GM21360 (cell line): Measurements from ENCODE around the gene NRG3.
"Not testable (repeated sequence)": the region's sequence is repeated elsewhere in the genome, so short reads cannot be mapped to it uniquely, and the experiment has no call there.

Experiments used
- ATAC-seq: cut with Tn5 transposase; IDR thresholded peaks from one replicate; pipeline ENCODE4 v1.9.1; 2021; ENCODE audit warnings: mild to moderate bottlenecking, moderate library complexity; ENCODE audit not compliant: unreplicated experiment

The NRG3 gene

GRCh38 chr10:82942286-82943099 lies 1067.5 kb downstream of the NRG3 start:
- no peak for ATAC-seq

DNA sequence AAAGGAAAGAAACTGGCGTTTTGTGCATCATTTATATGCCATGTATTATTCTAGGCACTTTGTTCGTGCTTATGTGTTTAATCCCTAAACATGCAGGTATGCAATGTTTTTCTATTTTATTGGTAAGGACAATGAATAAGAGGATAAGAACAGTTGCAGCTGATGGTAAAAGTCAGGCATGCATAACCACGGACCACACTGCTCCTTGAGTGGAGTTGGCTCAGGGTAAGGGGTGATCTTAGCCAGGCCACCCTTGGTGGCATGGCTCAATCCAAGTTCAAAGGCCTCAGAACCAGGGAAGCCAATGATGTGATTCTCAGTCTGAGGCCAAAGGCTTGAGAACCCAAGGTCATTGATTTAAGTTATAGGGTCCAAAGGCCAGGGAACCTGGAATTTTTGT lies 1068.1 kb downstream of the NRG3 start:
- no peak for ATAC-seq

DNA sequence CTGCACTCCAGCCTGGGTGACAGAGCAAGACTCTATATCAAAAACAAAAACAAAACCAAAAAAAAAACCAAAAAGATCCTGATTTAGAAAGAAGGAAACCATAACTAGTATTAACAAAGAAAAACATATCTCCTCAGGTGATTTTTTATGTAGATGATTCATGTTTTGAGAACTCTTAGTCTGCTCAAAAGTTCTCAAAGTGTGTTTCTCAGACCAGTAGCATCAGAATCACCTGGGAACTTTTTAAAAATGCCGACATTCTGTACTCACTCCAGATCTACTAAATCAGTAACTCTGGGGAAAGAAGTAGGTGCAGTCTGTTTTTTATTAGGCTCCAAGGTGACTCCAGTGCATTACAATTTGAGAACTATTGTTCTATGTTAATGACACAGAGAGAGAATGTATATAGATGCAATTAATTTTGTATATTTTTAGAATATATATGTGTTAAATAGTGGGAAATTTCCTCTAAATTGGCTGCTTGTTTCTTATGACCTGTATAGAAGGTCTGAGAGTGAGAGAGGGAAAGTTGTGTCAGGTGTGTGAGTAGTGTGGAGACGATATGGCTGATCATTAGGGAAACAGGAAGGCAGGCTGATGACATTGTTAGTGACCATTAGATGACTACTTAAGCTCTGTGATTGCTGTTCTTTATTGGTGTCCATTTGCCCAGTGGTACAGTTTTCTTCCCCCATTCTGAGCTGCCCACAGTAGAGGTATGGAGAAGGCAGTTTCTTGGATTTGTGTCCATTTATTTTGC lies 1075.0 kb downstream of the NRG3 start:
- no peak for ATAC-seq

DNA sequence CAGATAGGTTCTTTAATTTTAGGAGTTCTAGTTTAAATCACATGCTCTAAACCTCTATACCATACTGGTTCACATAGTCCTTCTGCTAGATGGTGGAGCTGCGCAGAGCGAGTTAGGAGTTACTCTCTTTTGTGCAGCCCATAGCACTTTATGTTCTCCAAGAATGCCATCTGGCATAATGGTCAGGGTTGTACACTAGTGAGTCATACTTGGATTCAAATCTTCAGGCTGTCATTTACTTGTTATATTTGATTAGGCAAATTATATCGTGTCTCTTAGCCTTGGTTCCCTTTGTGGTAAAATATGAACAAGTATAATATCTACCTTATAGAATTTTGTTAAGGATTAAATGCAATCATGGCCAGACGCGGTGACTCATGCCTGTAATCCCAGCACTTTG lies 1078.3 kb downstream of the NRG3 start:
- no peak for ATAC-seq

DNA sequence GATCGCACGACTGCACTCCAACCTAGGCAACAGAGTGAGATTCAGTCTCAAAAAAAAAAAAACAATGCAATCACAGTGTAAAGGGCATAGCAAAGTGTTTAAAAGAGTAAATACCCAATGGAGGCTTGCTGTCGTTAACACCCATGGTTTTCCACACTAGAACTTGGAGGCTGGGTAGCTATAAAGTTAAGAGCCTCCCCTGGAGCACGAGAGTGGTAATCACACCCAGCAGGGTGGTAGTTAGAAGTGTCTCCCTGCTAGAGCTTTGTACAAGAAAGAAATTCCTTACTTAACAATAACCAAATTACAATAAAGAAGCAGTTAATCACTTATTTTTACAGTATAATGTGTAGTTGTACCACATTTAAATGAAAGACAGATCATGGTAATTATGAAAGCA lies 1078.9 kb downstream of the NRG3 start:
- ATAC-seq = no peak

DNA sequence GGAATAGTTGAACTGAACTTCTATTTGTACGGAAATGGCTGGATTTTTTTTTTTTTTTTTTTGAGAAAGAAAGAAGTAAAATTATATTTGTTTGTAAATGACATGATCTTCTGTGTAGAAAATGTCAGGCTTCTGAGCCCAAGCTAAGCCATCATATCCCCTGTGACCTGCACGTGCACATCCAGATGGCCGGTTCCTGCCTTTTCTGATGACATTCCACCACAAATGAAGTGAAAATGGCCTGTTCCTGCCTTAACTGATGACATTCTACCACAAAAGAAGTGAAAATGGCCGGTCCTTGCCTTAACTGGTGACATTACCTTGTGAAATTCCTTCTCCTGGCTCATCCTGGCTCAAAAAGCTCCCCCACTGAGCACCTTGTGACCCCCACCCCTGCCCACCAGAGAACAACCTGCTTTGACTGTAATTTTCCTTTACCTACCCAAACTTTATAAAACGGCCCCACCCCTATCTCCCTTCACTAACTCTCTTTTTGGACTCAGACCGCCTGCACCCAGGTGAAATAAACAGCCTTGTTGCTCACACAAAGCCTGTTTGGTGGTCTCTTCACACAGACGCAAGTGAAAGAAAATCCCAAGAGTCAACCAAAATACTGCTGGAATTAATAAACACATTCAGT lies 1085.5 kb downstream of the NRG3 start:
- ATAC-seq = not testable (repeated sequence)

- ATAC-seq = no peak
Observed at GRCh38 chr10:82961864-82962263, 1086.9 kb downstream of the NRG3 start.

- ATAC-seq = no peak
Observed at GRCh38 chr10:82966130-82966529, 1091.1 kb downstream of the NRG3 start.

DNA sequence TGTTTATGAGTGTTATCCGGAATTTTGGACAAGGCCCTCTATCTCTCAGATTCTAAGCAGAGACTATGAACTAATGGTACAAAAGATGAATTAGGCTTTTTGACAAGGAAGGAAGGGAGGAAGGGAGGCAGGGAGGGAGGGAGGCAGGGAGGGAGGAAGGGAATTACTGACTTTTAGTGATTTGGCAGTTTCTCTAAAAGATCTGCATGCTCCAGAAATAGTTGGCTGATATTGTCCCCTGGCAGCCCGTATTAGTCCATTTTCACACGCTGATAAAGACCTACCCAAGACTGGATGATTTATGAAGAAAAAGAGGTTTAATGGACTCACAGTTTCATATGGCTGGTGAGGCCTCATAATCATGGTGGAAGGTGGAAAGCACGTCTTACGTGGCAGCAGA lies 1093.5 kb downstream of the NRG3 start:
- no peak for ATAC-seq

DNA sequence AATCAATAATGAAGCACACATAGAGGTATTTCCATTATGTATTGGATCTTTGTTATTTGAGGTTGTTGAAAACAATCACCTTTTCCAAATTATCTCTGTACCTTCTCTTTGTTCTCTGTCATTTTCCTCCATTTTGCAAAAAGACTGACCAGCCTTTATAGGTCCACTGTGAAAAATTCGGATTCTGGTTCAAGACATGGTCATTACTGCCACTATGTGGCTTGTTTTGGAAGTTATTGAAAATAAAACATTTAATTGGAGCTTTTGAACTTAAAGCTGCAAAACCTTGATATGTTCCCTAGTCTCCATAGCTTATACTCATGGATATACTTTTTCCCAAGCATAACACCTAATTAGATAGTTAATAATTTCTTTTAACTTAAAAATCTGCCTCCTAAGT lies 1094.4 kb downstream of the NRG3 start:
- ATAC-seq = no peak

DNA sequence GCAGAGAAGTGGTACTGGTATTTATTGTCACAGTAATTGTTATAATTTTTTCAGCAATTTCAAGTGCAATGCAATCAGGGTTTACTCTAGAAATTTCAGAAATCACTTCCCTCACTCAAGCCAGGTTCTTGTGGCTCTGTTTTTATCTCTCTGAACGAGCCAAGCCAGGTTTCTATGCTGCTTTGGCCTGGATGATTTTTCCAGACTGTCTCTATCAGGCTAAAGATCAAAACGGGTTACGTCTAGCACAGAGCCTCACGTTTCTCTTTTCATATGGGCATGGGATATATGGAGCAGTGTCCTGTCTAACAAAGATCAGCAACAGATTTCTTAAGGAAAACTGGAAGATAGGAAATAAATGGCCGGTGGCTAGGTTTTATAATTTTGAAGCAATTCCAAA lies 1105.3 kb downstream of the NRG3 start:
- no peak for ATAC-seq

GRCh38 chr10:82981137-82981723 lies 1106.2 kb downstream of the NRG3 start:
- ATAC-seq = no peak

GRCh38 chr10:82982110-82982608 lies 1107.2 kb downstream of the NRG3 start:
- no peak for ATAC-seq

DNA sequence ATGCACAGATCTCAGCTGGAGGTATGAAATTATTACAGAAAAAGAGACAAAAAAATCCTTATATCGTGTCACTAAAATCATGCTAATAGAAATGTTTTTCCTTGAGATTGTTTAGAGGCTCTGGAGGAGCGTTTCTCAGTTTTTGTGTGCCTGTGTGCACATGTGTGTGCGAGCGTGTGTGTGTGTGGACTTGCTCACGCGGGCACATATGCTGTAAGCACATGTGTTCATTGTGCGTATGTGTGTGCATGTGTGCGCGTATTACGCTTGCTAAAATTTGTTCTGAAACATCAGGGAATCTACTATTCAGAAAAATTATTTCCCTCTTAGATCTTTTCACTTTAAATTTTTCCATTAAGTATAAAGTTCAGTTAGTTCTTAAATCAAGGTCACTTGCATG lies 1111.2 kb downstream of the NRG3 start:
- ATAC-seq = no peak

DNA sequence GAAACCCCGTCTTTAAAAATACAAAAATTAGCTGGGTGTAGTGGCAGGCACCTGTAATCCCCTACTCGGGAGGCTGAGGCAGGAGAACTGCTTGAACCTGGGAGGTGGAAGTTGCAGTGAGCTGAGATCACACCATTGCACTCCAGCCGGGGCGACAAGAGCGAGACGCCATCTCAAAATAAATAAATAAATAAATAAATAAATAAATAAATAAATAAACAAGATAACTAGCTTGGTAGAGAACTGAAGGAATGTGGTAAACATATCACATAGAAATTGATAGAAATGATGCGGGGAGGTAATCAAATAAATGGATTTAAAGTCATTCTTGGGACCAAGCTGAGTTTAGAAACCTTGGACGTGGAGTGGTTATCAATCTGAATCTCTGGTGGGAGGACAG lies 1131.5 kb downstream of the NRG3 start:
- not testable (repeated sequence) for ATAC-seq

DNA sequence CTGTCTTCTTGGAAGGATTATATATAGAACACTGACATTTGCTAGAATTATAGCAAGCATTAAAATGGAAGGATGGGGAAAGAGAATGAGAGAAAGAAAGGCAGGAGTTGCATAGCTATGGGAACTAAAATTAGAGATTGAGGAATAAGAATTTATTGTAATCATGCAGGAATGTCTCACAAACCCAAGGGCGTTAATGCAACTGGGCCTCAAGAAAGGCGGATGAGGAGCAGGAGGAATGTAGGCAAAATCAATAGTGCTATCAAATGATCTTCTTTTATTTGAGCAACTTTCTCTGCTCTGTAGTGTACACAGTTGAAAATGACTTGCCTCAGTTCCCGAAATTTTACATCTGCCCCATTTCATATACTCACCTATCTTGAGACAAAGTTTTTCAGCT lies 1132.5 kb downstream of the NRG3 start:
- ATAC-seq = no peak

DNA sequence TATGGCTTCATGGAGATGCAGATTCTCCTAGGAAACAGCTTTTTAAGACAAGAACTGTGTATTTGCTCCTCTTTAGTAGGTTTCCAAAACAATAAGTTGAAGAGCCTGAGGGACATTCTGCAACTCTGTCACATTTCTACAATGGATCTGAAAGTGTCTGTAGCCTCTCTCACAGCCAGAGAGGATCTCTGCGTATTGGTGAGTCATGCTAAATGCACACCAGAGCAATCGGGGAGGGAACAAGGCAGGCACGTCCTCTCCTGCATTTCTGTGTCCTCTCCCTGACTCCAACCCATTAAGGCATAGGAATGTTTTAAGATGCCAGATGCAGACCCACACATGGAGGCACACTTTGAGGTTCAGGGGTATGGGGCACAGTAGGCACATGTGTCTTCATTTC lies 1137.9 kb downstream of the NRG3 start:
- ATAC-seq = no peak

DNA sequence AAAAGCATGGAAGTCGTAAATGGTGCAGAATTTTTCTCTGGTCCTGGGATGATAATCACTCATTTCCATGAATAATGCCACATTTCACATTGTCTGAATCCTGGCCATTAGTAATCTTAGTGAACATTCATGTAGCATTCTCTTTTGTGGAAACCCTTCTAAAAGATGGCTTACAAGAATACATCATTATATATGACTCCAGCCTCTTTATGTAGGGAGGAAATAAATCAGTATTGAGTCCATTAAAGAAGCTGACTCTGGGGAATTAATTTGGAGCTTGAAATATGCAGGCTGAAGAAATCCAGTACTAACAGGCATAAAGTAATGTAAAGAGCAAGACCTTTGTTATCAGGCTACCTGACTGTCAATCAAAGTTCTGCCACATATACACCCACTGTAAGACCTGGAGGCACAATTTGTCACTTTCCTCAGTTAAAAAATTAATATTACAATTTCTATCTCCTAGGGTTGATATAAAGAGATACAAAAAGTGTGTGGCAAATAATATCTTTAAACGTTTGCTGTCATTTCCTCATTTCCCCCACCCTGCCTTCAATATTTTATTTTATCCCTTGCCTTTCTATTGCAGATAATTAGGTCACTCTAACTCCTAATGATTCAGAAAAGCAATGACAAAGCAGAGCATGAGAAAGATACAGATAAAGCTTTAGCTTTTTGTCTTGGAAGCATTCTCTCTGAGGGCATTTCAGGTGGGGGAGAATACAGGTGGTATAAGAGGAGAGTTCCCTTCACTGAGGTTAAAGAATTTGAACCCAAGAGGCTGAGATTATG lies 1142.3 kb downstream of the NRG3 start:
- no peak for ATAC-seq

GRCh38 chr10:83023662-83024061 lies 1148.7 kb downstream of the NRG3 start:
- ATAC-seq = no peak
